Activated T-cell treated with anti-CD3 and anti-CD28 coated beads for 24 hours (primary cell): ENCODE data around the gene JAZF1.

Source experiments
- DNase-seq: peaks from one replicate; pipeline ENCODE4 v3.0.0-alpha.2; 2020; ENCODE audit warnings: low read depth

The JAZF1 gene

GRCh38 chr7:28165961-28166955, 14.3 kb downstream of the JAZF1 start:
- DNase-seq: no peak

GRCh38 chr7:28165261-28165660, 15.3 kb downstream of the JAZF1 start:
- no peak for DNase-seq

GRCh38 chr7:28163949-28164348, 16.6 kb downstream of the JAZF1 start:
- no peak for DNase-seq

GRCh38 chr7:28161331-28161730, 19.3 kb downstream of the JAZF1 start:
- DNase-seq: no peak

GRCh38 chr7:28160551-28160991, 20.0 kb downstream of the JAZF1 start:
- no peak for DNase-seq

GRCh38 chr7:28157831-28158416, 22.7 kb downstream of the JAZF1 start:
- no peak for DNase-seq

GRCh38 chr7:28157076-28157745, 23.4 kb downstream of the JAZF1 start:
- no peak for DNase-seq

- DNase-seq: no peak
Measured at GRCh38 chr7:28156401-28156800, 24.2 kb downstream of the JAZF1 start.

- DNase-seq: no peak
Measured at GRCh38 chr7:28155964-28156363, 24.6 kb downstream of the JAZF1 start.

GRCh38 chr7:28155019-28155660, 25.5 kb downstream of the JAZF1 start:
- DNase-seq: peak; percentile 27

- DNase-seq: no peak
Measured at GRCh38 chr7:28152594-28152993, 28.0 kb downstream of the JAZF1 start.

- DNase-seq: no peak
Measured at GRCh38 chr7:28151965-28152364, 28.6 kb downstream of the JAZF1 start.

- DNase-seq: no peak
Measured at GRCh38 chr7:28149291-28150101, 31.1 kb downstream of the JAZF1 start.

GRCh38 chr7:28145931-28146330, 34.7 kb downstream of the JAZF1 start:
- no peak for DNase-seq

- DNase-seq: no peak
Measured at GRCh38 chr7:28145090-28145626, 35.4 kb downstream of the JAZF1 start.

- DNase-seq: no peak
Measured at GRCh38 chr7:28144266-28144665, 36.3 kb downstream of the JAZF1 start.

- no peak for DNase-seq
Measured at GRCh38 chr7:28142650-28143049, 37.9 kb downstream of the JAZF1 start.

- DNase-seq: no peak
Measured at GRCh38 chr7:28140979-28141378, 39.6 kb downstream of the JAZF1 start.

GRCh38 chr7:28138837-28139236, 41.8 kb downstream of the JAZF1 start:
- DNase-seq: no peak

GRCh38 chr7:28137463-28137862, 43.1 kb downstream of the JAZF1 start:
- no peak for DNase-seq

- DNase-seq: no peak
Measured at GRCh38 chr7:28136885-28137284, 43.7 kb downstream of the JAZF1 start.
